Activated naive CD4-positive, alpha-beta T cell treated with anti-CD3 and anti-CD28 coated beads, Interleukin-2, amount 50 U/mL, for 24 hours (primary cell): ENCODE data around the gene NEURL3.
"Not testable (repeated sequence)": the region's sequence is repeated elsewhere in the genome, so short reads cannot be mapped to it uniquely, and the experiment has no call there.

ENCODE experiments used
- H3K27ac Mint-ChIP-seq: one replicate; pipeline ENCODE4 v1.8.0; 2021; ENCODE audit warnings: mild to moderate bottlenecking, mixed read lengths
- H3K27me3 Mint-ChIP-seq: one replicate; pipeline ENCODE4 v1.8.0; 2021; ENCODE audit warnings: mixed read lengths
- H3K36me3 Mint-ChIP-seq: one replicate; pipeline ENCODE4 v1.8.0; 2021; ENCODE audit warnings: mixed read lengths
- H3K4me1 Mint-ChIP-seq: one replicate; pipeline ENCODE4 v1.8.0; 2021; ENCODE audit warnings: mixed read lengths
- H3K4me3 Mint-ChIP-seq: one replicate; pipeline ENCODE4 v1.8.0; 2021; ENCODE audit warnings: mild to moderate bottlenecking, mixed read lengths
- H3K9me3 Mint-ChIP-seq: one replicate; pipeline ENCODE4 v1.8.0; 2021; ENCODE audit warnings: mixed read lengths

The NEURL3 gene

GRCh38 chr2:96461616-96462015 lies 43.5 kb downstream of the NEURL3 start:
- H3K36me3 Mint-ChIP-seq, H3K27me3 Mint-ChIP-seq, H3K4me1 Mint-ChIP-seq, H3K4me3 Mint-ChIP-seq, H3K27ac Mint-ChIP-seq, H3K9me3 Mint-ChIP-seq: not testable (repeated sequence)

- Mint-ChIP-seq H3K4me1 (no peaks in the 10 kb centered on the region), H3K27ac (no peak overlapping the region), H3K9me3 (no peaks in the 10 kb centered on the region), H3K4me3 (no peak overlapping the region), H3K27me3 (no peaks in the 10 kb centered on the region), H3K36me3 (no peaks in the 10 kb centered on the region)
Measured at GRCh38 chr2:96452053-96452452, 53.1 kb downstream of the NEURL3 start.

DNA sequence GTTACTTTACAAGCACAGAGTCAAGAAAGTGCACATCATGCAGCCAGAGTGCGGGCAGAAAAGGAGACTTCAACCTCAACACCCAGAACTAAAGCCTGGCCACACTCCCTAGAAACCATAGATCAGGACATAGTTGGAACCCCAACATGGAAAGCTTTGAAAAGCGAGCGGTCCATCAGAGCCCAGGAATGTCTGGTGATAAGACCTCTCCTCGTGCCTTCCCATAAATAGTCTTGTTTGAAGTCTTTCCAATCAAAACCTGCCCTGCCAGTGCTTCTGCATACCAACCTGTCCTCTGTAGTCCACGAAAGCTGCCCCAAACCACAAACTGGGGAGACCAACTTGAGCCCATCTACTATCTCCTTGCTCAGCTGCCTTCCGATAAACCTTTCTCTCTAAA lies 55.5 kb downstream of the NEURL3 start:
- Mint-ChIP-seq H3K4me1 (no peaks in the 10 kb centered on the region), H3K27me3 (no peaks in the 10 kb centered on the region)

GRCh38 chr2:96449174-96449573 lies 56.0 kb downstream of the NEURL3 start:
- no peaks in the 10 kb centered on the region for H3K27me3 Mint-ChIP-seq
- no peaks in the 10 kb centered on the region for H3K4me1 Mint-ChIP-seq
- no peaks in the 10 kb centered on the region for H3K9me3 Mint-ChIP-seq
- no peak overlapping the region for H3K27ac Mint-ChIP-seq
- no peak overlapping the region for H3K4me3 Mint-ChIP-seq
- H3K36me3 Mint-ChIP-seq: no peaks in the 10 kb centered on the region

More for the DNA sequence above, 55.5 kb downstream of the NEURL3 start:
- Mint-ChIP-seq H3K36me3 (no peaks in the 10 kb centered on the region), H3K27ac (no peak overlapping the region), H3K4me3 (no peak overlapping the region), H3K9me3 (no peaks in the 10 kb centered on the region)

DNA sequence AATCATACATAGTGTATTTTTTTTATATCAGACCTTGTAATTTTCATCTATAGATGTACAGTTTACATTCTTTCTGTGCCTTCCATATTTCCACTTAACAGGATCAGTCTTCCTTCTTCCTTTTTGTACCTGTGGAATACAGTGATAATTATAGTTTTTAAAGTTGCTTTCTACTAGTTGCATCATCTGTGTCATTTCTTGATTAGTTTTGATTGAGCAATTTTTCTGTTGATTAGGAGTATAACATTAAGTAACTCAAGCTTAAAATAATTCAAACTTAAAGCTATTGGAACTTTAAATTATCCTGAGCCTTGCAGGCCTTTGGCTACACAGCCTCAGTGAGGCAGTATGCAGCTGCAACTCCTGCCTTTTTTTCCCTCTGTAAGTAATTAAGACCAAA lies 57.4 kb downstream of the NEURL3 start:
- Mint-ChIP-seq H3K36me3 (no peaks in the 10 kb centered on the region), H3K27me3 (no peaks in the 10 kb centered on the region), H3K4me3 (no peak overlapping the region), H3K27ac (no peak overlapping the region), H3K4me1 (no peaks in the 10 kb centered on the region), H3K9me3 (no peaks in the 10 kb centered on the region)
